GM20431 (cell line): ENCODE data around the gene PCDHB5.
"Not testable (repeated sequence)": the region's sequence is repeated elsewhere in the genome, so short reads cannot be mapped to it uniquely, and the experiment has no call there.

Experiments
- in situ Hi-C: fragments of 300-500 bp; cut with MseI, MboI; formaldehyde crosslinking; loops from one replicate; pipeline ENCODE4 v1.15.0; 2020; ENCODE audit warnings: low sequenced_read_pairs; ENCODE audit not compliant: unreplicated experiment

The PCDHB5 gene

DNA sequence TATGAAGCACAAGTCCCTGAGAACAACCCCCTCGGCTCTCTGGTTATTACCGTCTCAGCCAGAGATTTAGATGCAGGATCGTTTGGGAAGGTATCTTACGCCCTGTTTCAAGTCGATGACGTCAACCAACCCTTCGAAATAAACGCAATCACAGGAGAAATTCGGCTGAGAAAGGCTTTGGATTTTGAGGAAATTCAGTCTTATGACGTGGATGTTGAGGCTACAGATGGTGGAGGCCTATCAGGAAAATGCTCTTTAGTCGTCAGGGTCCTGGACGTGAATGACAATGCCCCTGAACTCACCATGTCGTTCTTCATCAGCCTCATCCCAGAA is 16.0 kb downstream of the PCDHB5 start:
- in situ Hi-C loops = no loop called here

DNA sequence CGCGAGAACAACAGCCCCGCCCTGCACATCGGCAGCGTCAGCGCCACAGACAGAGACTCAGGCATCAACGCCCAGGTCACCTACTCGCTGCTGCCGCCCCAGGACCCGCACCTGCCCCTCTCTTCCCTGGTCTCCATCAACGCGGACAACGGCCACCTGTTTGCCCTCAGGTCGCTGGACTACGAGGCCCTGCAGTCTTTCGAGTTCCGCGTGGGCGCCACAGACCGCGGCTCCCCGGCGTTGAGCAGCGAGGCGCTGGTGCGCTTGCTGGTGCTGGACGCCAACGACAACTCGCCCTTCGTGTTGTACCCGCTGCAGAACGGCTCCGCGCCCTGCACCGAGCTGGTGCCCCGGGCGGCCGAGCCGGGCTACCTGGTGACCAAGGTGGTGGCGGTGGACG is 16.6 kb downstream of the PCDHB5 start:
- in situ Hi-C loops = not testable (repeated sequence)

DNA sequence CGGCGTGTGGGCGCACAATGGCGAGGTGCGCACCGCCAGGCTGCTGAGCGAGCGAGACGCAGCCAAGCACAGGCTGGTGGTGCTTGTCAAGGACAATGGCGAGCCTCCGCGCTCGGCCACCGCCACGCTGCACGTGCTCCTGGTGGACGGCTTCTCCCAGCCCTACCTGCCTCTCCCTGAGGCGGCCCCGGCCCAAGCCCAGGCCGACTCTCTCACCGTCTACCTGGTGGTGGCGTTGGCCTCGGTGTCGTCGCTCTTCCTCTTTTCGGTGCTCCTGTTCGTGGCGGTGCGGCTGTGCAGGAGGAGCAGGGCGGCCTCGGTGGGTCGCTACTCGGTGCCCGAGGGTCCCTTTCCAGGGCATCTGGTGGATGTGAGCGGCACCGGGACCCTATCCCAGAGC is 17.1 kb downstream of the PCDHB5 start:
- in situ Hi-C loops = not testable (repeated sequence)

DNA sequence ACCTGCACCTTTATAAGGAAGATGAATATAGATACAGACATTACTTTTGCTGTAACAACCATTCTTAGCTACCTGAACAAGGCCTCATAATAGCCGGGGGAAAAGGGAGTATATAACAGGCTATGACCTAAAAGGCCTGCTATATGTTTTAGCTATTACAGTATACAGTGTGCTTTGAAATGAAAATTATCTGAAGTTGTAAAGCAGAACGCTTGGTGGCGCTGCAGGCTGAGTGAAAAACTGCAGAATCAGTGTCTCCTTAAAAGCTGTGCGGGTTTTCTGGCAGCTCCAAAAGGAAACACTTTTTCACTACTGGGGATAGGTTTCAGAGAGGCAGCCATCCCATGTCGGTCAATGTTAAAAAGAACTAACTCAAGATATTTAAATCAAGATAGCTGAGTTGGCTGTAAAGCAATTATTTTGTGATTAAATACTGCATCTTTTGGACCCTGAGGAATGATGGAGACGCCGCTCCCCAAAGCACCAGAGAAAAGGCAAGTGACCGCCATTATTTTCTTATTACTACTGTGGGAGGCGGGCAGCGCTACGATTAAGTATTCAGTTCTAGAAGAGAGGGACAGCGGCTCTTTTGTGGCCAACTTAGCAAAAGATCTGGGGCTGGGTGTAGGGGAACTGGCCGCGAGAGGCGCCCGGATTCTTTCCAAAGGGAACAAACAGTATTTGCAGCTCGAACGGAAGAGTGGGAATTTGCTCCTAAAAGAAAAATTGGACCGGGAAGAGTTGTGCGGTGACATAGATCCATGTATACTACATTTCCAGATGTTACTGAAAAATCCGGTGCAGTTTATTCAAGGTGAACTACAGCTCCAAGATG is 20.8 kb downstream of the PCDHB5 start:
- in situ Hi-C loops = no loop called here

DNA sequence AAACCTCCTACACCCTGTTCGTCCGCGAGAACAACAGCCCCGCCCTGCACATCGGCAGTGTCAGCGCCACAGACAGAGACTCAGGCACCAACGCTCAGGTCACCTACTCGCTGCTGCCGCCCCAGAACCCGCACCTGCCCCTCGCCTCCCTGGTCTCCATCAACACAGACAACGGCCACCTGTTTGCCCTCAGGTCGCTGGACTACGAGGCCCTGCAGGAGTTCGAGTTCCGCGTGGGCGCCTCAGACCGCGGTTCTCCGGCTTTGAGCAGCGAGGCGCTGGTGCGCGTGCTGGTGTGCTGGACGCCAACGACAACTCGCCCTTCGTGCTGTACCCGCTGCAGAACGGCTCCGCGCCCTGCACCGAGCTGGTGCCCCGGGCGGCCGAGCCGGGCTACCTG is 22.4 kb downstream of the PCDHB5 start:
- in situ Hi-C loops = not testable (repeated sequence)

DNA sequence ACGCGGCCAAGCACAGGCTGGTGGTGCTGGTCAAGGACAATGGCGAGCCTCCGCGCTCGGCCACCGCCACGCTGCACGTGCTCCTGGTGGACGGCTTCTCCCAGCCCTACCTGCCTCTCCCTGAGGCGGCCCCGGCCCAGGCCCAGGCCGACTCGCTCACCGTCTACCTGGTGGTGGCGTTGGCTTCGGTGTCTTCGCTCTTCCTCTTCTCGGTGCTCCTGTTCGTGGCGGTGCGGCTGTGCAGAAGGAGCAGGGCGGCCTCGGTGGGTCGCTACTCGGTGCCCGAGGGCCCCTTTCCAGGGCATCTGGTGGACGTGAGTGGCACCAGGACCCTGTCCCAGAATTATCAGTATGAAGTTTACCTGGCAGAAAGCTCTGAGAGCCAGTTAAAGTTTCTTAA is 22.9 kb downstream of the PCDHB5 start:
- in situ Hi-C loops = not testable (repeated sequence)

DNA sequence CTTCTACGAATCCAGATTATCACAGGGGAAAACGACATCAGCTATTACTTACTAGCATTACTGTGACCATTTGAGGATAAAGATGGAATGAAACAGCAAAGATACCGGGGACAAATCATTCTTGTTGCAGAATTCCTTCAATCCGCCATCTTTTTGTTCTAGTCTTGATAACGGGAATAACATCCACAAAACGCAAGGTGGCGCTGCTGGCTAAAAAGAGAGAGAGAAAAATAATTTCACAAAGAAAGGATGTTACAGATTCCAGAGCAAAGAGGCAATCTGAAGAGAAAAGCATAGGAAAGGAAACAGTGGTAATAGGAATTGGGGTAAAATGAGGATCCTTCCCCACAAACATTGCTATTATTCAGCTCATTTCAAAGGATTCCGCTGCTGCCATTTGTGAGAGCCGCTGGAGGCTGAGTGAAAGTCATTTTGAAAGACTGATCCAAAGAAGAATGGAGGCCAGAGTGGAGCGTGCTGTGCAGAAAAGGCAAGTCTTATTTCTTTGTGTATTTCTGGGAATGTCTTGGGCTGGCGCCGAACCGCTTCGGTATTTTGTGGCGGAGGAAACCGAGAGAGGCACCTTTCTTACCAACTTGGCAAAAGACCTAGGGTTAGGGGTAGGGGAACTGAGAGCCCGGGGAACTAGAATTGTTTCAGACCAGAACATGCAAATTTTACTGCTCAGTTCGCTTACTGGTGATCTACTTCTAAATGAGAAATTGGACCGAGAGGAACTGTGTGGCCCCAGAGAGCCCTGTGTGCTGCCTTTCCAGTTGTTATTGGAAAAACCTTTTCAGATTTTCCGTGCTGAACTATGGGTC is 37.6 kb downstream of the PCDHB5 start, which contains the start of gene PCDHB7:
Gene PCDHB7, plus strand, starts transcription at position 264 of the 824 bp plus-strand sequence. Its CDS starts 192 bp downstream, at position 456.
- in situ Hi-C loops = no loop called here

DNA sequence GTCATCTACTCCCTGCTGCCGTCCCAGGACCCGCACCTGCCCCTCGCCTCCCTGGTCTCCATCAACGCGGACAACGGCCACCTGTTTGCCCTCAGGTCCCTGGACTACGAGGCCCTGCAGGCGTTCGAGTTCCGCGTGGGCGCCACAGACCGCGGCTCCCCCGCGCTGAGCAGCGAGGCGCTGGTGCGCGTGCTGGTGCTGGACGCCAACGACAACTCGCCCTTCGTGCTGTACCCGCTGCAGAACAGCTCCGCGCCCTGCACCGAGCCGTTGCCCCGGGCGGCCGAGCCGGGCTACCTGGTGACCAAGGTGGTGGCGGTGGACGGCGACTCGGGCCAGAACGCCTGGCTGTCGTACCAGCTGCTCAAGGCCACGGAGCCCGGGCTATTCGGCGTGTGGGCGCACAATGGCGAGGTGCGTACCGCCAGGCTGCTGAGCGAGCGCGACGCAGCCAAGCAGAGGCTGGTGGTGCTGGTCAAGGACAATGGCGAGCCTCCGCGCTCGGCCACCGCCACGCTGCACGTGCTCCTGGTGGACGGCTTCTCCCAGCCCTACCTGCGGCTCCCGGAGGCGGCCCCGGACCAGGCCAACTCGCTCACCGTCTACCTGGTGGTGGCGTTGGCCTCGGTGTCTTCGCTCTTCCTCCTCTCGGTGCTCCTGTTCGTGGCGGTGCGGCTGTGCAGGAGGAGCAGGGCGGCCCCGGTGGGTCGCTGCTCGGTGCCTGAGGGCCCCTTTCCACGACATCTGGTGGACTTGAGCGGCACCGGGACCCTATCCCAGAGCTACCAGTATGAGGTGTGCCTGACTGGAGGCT is 39.5 kb downstream of the PCDHB5 start:
- in situ Hi-C loops = not testable (repeated sequence)

DNA sequence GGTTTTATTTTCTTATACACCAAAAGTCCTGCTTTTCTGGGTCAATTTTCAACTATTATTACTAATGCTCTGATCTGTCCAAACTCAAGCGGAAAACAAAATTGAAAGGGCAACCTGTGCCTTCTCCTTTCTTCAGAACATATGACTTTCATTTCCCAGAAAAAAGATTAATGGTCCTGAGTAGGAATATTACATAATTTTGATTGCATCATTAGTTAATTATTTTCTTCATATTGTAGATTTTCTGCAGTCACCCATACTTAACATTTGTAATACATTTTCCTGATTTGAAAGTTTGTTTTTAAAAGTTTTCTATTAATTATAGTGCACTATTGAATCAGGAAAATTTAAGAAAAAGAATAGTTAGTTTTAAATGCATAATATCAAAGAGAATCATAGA is 40.9 kb downstream of the PCDHB5 start:
- in situ Hi-C loops = no loop called here

DNA sequence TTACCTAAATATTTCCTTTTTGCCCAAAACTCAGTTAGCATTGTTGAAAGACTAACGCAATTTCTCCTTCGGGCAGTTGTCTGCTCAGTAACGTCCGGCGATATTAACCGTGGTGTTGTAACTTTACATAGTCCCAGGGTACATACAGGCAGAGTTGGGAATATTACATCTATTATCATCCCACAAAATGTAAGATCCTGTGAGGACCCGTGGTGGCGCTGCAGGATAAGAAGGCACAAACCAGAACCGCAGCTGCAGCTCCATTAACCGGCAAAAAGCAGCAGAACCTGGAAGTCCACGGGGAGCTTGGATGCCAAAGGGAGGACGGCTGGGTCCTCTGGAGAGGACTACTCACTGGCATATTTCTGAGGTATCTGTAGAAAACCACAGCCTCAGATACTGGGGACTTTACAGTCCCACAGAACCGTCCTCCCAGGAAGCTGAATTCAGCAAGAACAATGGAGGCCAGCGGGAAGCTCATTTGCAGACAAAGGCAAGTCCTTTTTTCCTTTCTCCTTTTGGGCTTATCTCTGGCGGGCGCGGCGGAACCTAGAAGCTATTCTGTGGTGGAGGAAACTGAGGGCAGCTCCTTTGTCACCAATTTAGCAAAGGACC is 42.7 kb downstream of the PCDHB5 start, which contains the start of gene PCDHB8:
Gene PCDHB8, plus strand, starts transcription at position 214 of the 615 bp plus-strand sequence. Its CDS starts 245 bp downstream, at position 459.
- in situ Hi-C loops = not testable (repeated sequence)

DNA sequence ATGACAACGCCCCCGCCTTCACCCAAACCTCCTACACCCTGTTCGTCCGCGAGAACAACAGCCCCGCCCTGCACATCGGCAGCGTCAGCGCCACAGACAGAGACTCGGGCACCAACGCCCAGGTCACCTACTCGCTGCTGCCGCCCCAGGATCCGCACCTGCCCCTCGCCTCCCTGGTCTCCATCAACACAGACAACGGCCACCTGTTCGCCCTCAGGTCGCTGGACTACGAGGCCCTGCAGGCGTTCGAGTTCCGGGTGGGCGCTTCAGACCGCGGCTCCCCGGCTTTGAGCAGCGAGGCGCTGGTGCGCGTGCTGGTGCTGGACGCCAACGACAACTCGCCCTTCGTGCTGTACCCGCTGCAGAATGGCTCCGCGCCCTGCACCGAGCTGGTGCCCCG is 44.4 kb downstream of the PCDHB5 start:
- in situ Hi-C loops = not testable (repeated sequence)

DNA sequence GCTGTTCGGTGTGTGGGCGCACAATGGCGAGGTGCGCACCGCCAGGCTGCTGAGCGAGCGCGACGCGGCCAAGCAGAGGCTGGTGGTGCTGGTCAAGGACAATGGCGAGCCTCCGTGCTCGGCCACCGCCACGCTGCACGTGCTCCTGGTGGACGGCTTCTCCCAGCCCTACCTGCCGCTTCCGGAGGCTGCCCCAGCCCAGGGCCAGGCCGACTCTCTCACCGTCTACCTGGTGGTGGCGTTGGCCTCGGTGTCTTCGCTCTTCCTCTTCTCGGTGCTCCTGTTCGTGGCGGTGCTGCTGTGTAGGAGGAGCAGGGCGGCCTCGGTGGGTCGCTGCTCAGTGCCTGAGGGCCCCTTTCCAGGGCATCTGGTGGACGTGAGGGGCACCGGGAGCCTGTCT is 44.9 kb downstream of the PCDHB5 start:
- in situ Hi-C loops = not testable (repeated sequence)

DNA sequence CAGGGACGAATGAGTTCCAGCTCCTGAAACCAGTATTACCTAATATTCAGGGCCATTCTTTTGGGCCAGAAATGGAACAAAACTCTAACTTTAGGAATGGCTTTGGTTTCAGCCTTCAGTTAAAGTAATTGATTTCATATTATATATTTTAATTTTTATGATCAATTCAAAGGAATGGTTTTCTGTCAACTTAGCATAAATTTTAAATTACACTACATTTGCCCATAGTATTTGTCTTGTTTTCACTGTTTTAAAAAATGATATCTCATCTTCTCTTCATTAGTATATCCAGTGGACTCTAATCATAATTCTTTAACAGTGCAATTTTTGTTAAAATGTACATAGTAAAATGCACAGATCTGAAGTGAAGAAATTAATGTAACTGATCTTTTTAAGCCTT is 45.3 kb downstream of the PCDHB5 start:
- in situ Hi-C loops = no loop called here

DNA sequence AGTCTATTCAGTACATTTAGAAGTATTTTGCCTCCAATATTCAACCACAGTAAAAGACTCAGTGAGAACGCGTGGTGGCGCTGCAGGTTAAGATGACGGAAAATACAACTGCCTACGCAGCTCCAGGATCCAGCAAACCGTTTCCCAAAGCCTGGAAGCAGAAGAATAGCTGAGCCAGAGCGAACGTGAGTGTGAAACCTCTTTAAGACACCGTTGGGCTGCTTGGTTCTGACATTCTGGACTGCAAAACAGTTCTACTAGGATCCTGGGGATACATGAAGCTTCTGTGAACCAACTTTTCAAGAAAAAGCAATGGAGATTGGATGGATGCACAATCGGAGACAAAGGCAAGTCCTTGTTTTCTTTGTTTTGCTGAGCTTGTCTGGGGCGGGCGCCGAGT is 47.2 kb downstream of the PCDHB5 start, which contains the start of gene PCDHB16:
Gene PCDHB16, plus strand, starts transcription at position 140 of the 400 bp plus-strand sequence. Its CDS starts 173 bp downstream, at position 313.
- in situ Hi-C loops = no loop called here

DNA sequence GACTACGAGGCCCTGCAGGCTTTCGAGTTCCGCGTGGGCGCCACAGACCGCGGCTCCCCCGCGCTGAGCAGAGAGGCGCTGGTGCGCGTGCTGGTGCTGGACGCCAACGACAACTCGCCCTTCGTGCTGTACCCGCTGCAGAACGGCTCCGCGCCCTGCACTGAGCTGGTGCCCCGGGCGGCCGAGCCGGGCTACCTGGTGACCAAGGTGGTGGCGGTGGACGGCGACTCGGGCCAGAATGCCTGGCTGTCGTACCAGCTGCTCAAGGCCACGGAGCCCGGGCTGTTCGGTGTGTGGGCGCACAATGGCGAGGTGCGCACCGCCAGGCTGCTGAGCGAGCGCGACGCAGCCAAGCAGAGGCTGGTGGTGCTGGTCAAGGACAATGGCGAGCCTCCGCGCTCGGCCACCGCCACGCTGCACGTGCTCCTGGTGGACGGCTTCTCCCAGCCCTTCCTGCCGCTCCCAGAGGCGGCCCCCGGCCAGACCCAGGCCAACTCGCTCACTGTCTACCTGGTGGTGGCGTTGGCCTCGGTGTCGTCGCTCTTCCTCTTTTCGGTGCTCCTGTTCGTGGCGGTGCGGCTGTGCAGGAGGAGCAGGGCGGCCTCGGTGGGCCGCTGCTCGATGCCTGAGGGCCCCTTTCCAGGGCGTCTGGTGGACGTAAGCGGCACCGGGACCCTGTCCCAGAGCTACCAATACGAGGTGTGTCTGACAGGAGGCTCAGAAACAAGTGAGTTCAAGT is 49.3 kb downstream of the PCDHB5 start:
- in situ Hi-C loops = not testable (repeated sequence)

DNA sequence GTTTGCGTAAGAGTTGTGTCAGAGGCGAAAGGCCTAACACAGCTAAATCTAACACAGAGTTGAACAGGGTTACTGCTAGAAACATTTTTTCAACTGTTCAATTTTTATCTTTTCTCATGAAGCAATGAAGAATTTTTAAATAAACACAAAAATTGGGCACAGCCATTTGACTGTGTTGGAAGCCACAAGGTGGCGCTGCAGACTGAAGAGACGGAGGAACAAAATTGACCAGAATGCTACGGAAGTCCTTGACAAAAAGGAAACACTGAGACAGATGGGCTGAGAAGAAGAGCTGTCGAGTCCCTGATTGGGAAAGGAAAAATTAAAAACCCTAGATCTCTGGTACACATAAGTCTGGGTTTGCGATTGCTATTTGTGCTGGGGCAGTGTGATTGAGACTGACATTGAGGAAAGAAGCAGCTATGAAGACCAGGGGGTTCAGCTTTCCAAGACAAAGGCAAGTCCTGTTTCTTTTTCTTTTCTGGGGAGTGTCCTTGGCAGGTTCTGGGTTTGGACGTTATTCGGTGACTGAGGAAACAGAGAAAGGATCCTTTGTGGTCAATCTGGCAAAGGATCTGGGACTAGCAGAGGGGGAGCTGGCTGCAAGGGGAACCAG is 52.0 kb downstream of the PCDHB5 start, which contains the start of gene PCDHB9:
Gene PCDHB9, plus strand, starts transcription at position 265 of the 616 bp plus-strand sequence. Its CDS starts 158 bp downstream, at position 423.
- in situ Hi-C loops = no loop called here
